DOHH2 (cell line): ENCODE results near the gene ALG12.

Experiments
- H3F3A ChIP-seq: fragments of 200-600 bp; sonication (generic), shearing (Covaris generic); 2 replicates; pipeline ENCODE4 v1.6.0; 2016; ENCODE audit warnings: antibody characterized with exemption, mild to moderate bottlenecking; ENCODE audit not compliant: control insufficient read depth, insufficient read depth
- H3K27ac ChIP-seq: fragments of 200-600 bp; sonication (generic); 2 replicates; pipeline ENCODE4 v1.5.1; 2014; ENCODE audit warnings: low read depth, mild to moderate bottlenecking, low read length, moderate library complexity
- H3K27me3 ChIP-seq: fragments of 200-600 bp; sonication (generic); 2 replicates; pipeline ENCODE4 v1.6.1; 2014; ENCODE audit warnings: mild to moderate bottlenecking, low read length, mixed read lengths; ENCODE audit not compliant: control insufficient read depth
- H3K36me3 ChIP-seq: fragments of 200-600 bp; sonication (generic); 2 replicates; pipeline ENCODE4 v1.6.1; 2014; ENCODE audit warnings: mild to moderate bottlenecking, low read length, moderate library complexity, mixed read lengths; ENCODE audit not compliant: control insufficient read depth
- H3K4me1 ChIP-seq: fragments of 200-600 bp; sonication (generic); 2 replicates; pipeline ENCODE4 v1.6.1; 2014; ENCODE audit warnings: mild to moderate bottlenecking, low read length, mixed read lengths; ENCODE audit not compliant: control insufficient read depth
- H3K4me2 ChIP-seq: fragments of 200-600 bp; sonication (generic); 2 replicates; pipeline ENCODE4 v1.6.0; 2014; ENCODE audit warnings: mild to moderate bottlenecking, low read length, moderate library complexity
- H3K4me3 ChIP-seq: fragments of 200-600 bp; sonication (generic); 2 replicates; pipeline ENCODE4 v1.5.1; 2014; ENCODE audit warnings: mild to moderate bottlenecking, low read length, mixed read lengths
- H3K79me2 ChIP-seq: fragments of 200-600 bp; sonication (generic); 2 replicates; pipeline ENCODE4 v1.6.1; 2014; ENCODE audit warnings: mild to moderate bottlenecking, low read length, mixed read lengths; ENCODE audit not compliant: control insufficient read depth
- H3K9me2 ChIP-seq: fragments of 200-600 bp; sonication (generic); replicated peaks from 2 replicates; pipeline ENCODE4 v1.6.1; 2014; ENCODE audit warnings: mild to moderate bottlenecking, low read length, mixed read lengths; ENCODE audit not compliant: control insufficient read depth
- H3K9me3 ChIP-seq: fragments of 200-600 bp; sonication (generic); 2 replicates; pipeline ENCODE4 v1.6.1; 2014; ENCODE audit warnings: antibody characterized with exemption, low read length, mixed read lengths; ENCODE audit not compliant: control insufficient read depth, insufficient read depth
- H4K20me1 ChIP-seq: fragments of 200-600 bp; sonication (generic); 2 replicates; pipeline ENCODE4 v1.6.0; 2014; ENCODE audit warnings: low read depth, mild to moderate bottlenecking, antibody characterized with exemption, low read length, moderate library complexity; ENCODE audit not compliant: control insufficient read depth, insufficient read depth
- CTCF ChIP-seq: fragments of 200-600 bp; sonication (generic); IDR thresholded peaks from one replicate; pipeline ENCODE4 v1.5.1; 2014; ENCODE audit warnings: antibody characterized with exemption, mild to moderate bottlenecking, low read depth, low read length; ENCODE audit not compliant: poor library complexity, severe bottlenecking
- EZH2phosphoT487 ChIP-seq: fragments of 200-600 bp; sonication (generic); IDR thresholded peaks from 2 replicates; pipeline ENCODE4 v1.6.1; 2017; ENCODE audit warnings: borderline replicate concordance, mild to moderate bottlenecking, antibody characterized with exemption, low read length, moderate library complexity, mixed read lengths

ALG12 gene

GRCh38 chr22:49926916-49927315 lies 8.7 kb upstream of the ALG12 start:
- H3K79me2 ChIP-seq, result peaks cover 15% of the 10 kb centered on the region
- no peaks in the 10 kb centered on the region for H3K9me3 ChIP-seq
- H3K27ac ChIP-seq, result peak overlapping the region; percentile 18; the same call in 1 of the 2 replicates
- H3K4me1 ChIP-seq, result peaks cover 83% of the 10 kb centered on the region
- H4K20me1 ChIP-seq, result no peaks in the 10 kb centered on the region
- H3K9me2 ChIP-seq, result no peaks in the 10 kb centered on the region
- TF ChIP-seq CTCF (no peak), EZH2phosphoT487 (no peak)
- H3K36me3 ChIP-seq, result peaks cover 42% of the 10 kb centered on the region
- no peak overlapping the region for H3K4me2 ChIP-seq
- peaks cover 48% of the 10 kb centered on the region for H3F3A ChIP-seq
- H3K4me3 ChIP-seq, result no peak overlapping the region
- no peaks in the 10 kb centered on the region for H3K27me3 ChIP-seq

DNA sequence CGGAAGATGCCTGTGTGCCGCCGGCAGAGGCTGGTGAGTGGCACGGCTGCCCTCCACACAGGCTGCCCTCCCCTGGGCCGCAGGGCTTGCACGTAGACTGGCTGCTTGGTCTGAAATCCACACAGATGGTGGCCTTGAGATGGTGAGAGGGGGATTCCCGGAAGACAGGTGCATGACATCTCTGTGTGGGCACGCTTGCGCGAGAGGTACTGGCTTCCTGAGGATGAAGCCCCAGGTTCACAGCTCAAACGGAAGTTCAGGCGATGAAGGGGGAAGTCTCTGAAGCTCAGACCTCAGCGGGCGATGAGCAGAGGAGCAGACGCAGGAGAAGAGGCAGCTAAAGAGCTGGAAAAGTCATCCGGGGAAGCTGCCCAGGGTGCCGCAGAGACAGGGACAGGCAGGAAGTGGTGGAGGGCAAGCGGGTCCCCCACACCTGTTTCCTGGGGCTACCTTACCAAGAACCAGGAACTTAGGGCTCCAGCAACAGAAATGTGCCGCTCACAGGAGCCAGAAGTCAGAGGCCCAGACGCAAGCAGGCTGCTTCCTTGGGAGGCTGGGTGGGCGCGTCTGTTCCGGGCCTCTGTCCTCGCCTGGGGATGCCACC lies 7.4 kb upstream of the ALG12 start:
- peak overlapping the region; percentile 99 for H3K4me2 ChIP-seq
- peak overlapping the region; percentile 77 for H3K4me3 ChIP-seq
- peak overlapping the region; percentile 99 for H3K27ac ChIP-seq
- H3F3A ChIP-seq, result peaks cover 38% of the 10 kb centered on the region
- H3K9me3 ChIP-seq, result no peaks in the 10 kb centered on the region
- H3K27me3 ChIP-seq, result no peaks in the 10 kb centered on the region
- no peak for TF ChIP-seq CTCF
- TF ChIP-seq EZH2phosphoT487, result no peak
- H3K79me2 ChIP-seq, result peaks cover 25% of the 10 kb centered on the region
- H3K4me1 ChIP-seq, result peaks cover 83% of the 10 kb centered on the region
- H3K9me2 ChIP-seq, result no peaks in the 10 kb centered on the region
- peaks cover 54% of the 10 kb centered on the region for H3K36me3 ChIP-seq
- H4K20me1 ChIP-seq, result no peaks in the 10 kb centered on the region; the same call in 1 of the 2 replicates

DNA sequence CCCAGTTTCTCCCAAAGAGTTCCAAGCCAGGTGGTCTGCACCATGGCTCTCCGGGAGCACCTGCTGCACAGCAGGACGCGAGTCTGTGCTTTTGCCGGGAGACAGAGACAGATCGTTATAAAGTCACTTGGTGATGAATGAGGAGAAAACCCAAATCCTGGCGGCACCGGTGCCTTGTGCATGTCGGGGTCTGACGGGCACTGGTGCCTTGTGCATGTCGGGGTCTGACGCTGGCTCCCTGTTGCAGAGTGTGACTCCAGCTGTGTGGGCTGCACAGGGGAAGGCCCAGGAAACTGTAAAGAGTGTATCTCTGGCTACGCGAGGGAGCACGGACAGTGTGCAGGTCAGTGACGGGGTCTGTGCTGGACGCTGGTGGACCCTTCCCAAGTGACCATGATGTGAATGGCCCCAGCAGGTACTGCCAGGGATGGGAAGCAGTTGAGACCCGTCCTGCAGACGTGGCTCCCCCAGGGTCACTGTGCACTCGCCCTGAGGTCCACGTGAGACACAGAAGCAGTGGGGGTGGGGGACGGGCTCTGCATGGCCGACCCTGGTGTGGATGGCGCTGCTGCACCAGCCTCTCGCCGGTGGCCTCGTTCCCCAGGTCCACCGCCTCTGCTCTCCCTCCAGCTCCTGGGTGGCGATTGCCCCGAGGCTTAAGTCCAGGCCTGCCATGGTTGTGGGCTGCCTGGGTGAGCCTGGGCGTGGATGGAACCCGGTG lies 6.0 kb upstream of the ALG12 start:
- TF ChIP-seq CTCF (no peak), EZH2phosphoT487 (no peak)
- H3F3A ChIP-seq, result peaks cover 36% of the 10 kb centered on the region
- H3K79me2 ChIP-seq, result peaks cover 37% of the 10 kb centered on the region
- H3K9me3 ChIP-seq, result no peaks in the 10 kb centered on the region
- H3K36me3 ChIP-seq, result peaks cover 67% of the 10 kb centered on the region
- H3K27me3 ChIP-seq, result no peaks in the 10 kb centered on the region
- peak overlapping the region; percentile 99 for H3K27ac ChIP-seq
- H3K4me1 ChIP-seq, result peaks cover 86% of the 10 kb centered on the region
- H3K9me2 ChIP-seq, result no peaks in the 10 kb centered on the region
- peak overlapping the region; percentile 62 for H3K4me3 ChIP-seq
- no peaks in the 10 kb centered on the region; the same call in 1 of the 2 replicates for H4K20me1 ChIP-seq
- H3K4me2 ChIP-seq, result peak overlapping the region; percentile 99
